K562 (cell line): ENCODE results near the gene CACNA1I. TPM values are rescaled to one million over a fixed set of nuclear protein-coding genes. Genes with fewer than 3 reads are reported as not detected.
"Not testable (repeated sequence)": the region's sequence is repeated elsewhere in the genome, so short reads cannot be mapped to it uniquely, and the experiment has no call there.

ENCODE experiments used
- ATAC-seq: fragments of 200-7000 bp; cut with Tn5 transposase; 3 replicates; pipeline ENCODE4 v1.9.1; 2020; ENCODE audit warnings: moderate library complexity
- BruUV-seq: library from RNA; stranded (reverse); fragments of 400-500 nt; replicated peaks from 2 replicates; lab custom pipeline; 2021; lab: Mats Ljungman, UMichigan
- CTCF ChIA-PET: fragments of 300-600 bp; formaldehyde crosslinking; extraction: SDS; loops from one replicate; lab custom pipeline; 2021; ENCODE audit warnings: low intra/inter-chr PET ratio; lab: Yijun Ruan, JAX
- POLR2A ChIA-PET: fragments of 300-600, 350-650 bp; sonication (Branson Sonifier 250); formaldehyde crosslinking; extraction: SDS; loops from one replicate; lab custom pipeline; 2021; ENCODE audit warnings: antibody characterized with exemption, inconsistent platforms; lab: Yijun Ruan, JAX
- DNase-seq, 4 experiments: peaks; one replicate each; pipeline versions ENCODE4 v3.0.0 to v3.0.0-alpha.2; 2011 to 2018; ENCODE audit warnings: low spot score in 3 of 4, mixed read lengths in 3 of 4; ENCODE audit errors: extremely low read depth in 1 of 4
- FAIRE-seq: peaks from 2 replicates; lab custom pipeline; 2011; peaks lifted over from hg19 to GRCh38; lab: Jason Lieb, UNC
- H2AFZ ChIP-seq: 2 replicates; pipeline ENCODE4 v1.6.0; 2011; ENCODE audit warnings: low read depth, low read length, control low read depth, inconsistent platforms
- H3K27ac ChIP-seq: fragments of 200-600 bp; 3 replicates; pipeline ENCODE4 v1.8.0; 2011; ENCODE audit warnings: low read depth, mild to moderate bottlenecking, control low read depth, inconsistent platforms, low read length, moderate library complexity, mixed read lengths; ENCODE audit errors: extremely low read depth
- H3K27me3 ChIP-seq, 2 experiments: fragments of 300-600 bp in 1 of 2; 2 replicates in 1 of 2; 3 replicates in 1 of 2; pipeline versions ENCODE4 v1.6.0 to v1.8.0; 2011; ENCODE audit warnings: inconsistent platforms in 2 of 2, low read length in 2 of 2, mild to moderate bottlenecking in 1 of 2, mixed read lengths in 1 of 2, moderate library complexity in 1 of 2; ENCODE audit not compliant: control insufficient read depth in 2 of 2, insufficient read depth in 2 of 2
- H3K36me3 ChIP-seq: fragments of 300-600 bp; 3 replicates; pipeline ENCODE4 v1.8.0; 2011; ENCODE audit warnings: mild to moderate bottlenecking, low read length, inconsistent platforms; ENCODE audit not compliant: control insufficient read depth, insufficient read depth
- H3K4me1 ChIP-seq, 2 experiments: fragments of 200-600 bp in 1 of 2; replicated peaks in 1 of 2; 2 replicates in 1 of 2; 3 replicates in 1 of 2; pipeline versions ENCODE4 v1.5.1 to v1.8.0; 2011; ENCODE audit warnings: inconsistent platforms in 2 of 2, low read length in 2 of 2, mild to moderate bottlenecking in 1 of 2, mixed read lengths in 1 of 2, moderate library complexity in 1 of 2; ENCODE audit not compliant: control insufficient read depth in 2 of 2, insufficient read depth in 2 of 2
- H3K4me2 ChIP-seq: 2 replicates; pipeline ENCODE4 v1.6.1; 2011; ENCODE audit warnings: low read length, control low read depth, inconsistent platforms, mixed read lengths; ENCODE audit not compliant: insufficient read depth
- H3K4me3 ChIP-seq: fragments of 200-600 bp; sonication (generic), shearing (Covaris generic); 2 replicates; pipeline ENCODE4 v1.5.1; 2016; ENCODE audit warnings: control low read depth, inconsistent platforms
- H3K79me2 ChIP-seq: fragments of 200-600 bp; 3 replicates; pipeline ENCODE4 v1.8.0; 2011; ENCODE audit warnings: low read length, inconsistent platforms; ENCODE audit not compliant: control insufficient read depth, insufficient read depth
- H3K9ac ChIP-seq, 2 experiments: 2 replicates each; pipeline versions ENCODE4 v1.6.0 to v1.6.1; 2011; ENCODE audit warnings: low read depth in 2 of 2, low read length in 2 of 2, control low read depth in 1 of 2, inconsistent platforms in 1 of 2, mild to moderate bottlenecking in 1 of 2, mixed read lengths in 1 of 2; ENCODE audit not compliant: insufficient read depth in 1 of 2
- H3K9me1 ChIP-seq: one replicate; pipeline ENCODE4 v1.6.0; 2011; ENCODE audit warnings: inconsistent platforms, mild to moderate bottlenecking, low read length, moderate library complexity; ENCODE audit not compliant: control insufficient read depth, insufficient read depth
- H3K9me3 ChIP-seq: replicated peaks from 2 replicates; pipeline ENCODE4 v1.5.1; 2011; ENCODE audit warnings: low read depth, low read length, inconsistent platforms; ENCODE audit not compliant: control insufficient read depth, insufficient read depth
- H4K20me1 ChIP-seq: replicated peaks from 2 replicates; pipeline ENCODE4 v1.6.1; 2011; ENCODE audit warnings: low read length, inconsistent platforms, mixed read lengths; ENCODE audit not compliant: control insufficient read depth, insufficient read depth
- CXXC5 ChIP-seq: fragments of 250-450 bp; sonication (Bioruptor Pico); IDR thresholded peaks from 2 replicates; pipeline ENCODE4 v1.8.0; 2022; ENCODE audit warnings: inconsistent platforms, mild to moderate bottlenecking, moderate library complexity
- DIDO1 ChIP-seq: fragments of 450-650 bp; IDR thresholded peaks from 2 replicates; pipeline ENCODE4 v1.6.1; 2016; ENCODE audit warnings: low read depth, missing biosample characterization, missing genetic modification characterization
- FOS ChIP-seq: IDR thresholded peaks from 3 replicates; pipeline ENCODE4 v1.6.1; 2011; ENCODE audit not compliant: insufficient read length; ENCODE audit errors: extremely low read depth
- ILF3 ChIP-seq: fragments of 450-650 bp; IDR thresholded peaks from 2 replicates; pipeline ENCODE4 v1.6.1; 2018; ENCODE audit warnings: antibody characterized with exemption, mild to moderate bottlenecking, moderate library complexity, borderline replicate concordance
- MED1 ChIP-seq: sonication (generic); formaldehyde crosslinking; IDR thresholded peaks from 2 replicates; pipeline ENCODE4 v1.8.1; 2023; ENCODE audit warnings: missing genetic modification reagents, borderline replicate concordance
- NUFIP1 ChIP-seq: fragments of 450-650 bp; IDR thresholded peaks from 2 replicates; pipeline ENCODE4 v1.6.1; 2018; ENCODE audit not compliant: partially characterized antibody
- ZNF146 ChIP-seq: IDR thresholded peaks from one replicate; pipeline ENCODE4 v1.6.1; 2018; ENCODE audit warnings: missing compliant biosample characterization; ENCODE audit not compliant: unreplicated experiment
- WGBS: fragments of 100-300 bp; shearing (Covaris generic); methylation state at CpG from one replicate; pipeline ENCODE4 v1.1.6; 2016; ENCODE audit warnings: low coverage, mixed read lengths; ENCODE audit not compliant: insufficient coverage; ENCODE audit errors: missing lambda C conversion rate; 5-methylcytosine and 5-hydroxymethylcytosine counted together
- in situ Hi-C: fragments of 300-500 bp; cut with MboI; formaldehyde crosslinking; loops from 4 replicates; pipeline ENCODE4 v1.15.0; 2018; ENCODE audit warnings: inconsistent platforms, mixed read lengths
- intact Hi-C: fragments of 100-400 bp; cut with micrococcal nuclease; formaldehyde crosslinking; loops from 2 replicates; pipeline ENCODE4 v1.14.2; 2022
- polyA plus RNA-seq, 8 experiments: library from polyadenylated mRNA; depleted of rRNA in 4 of 8; stranded (reverse) in 5 of 8; unstranded in 3 of 8; fragments of >200 nt; fragmentation: Nextera tagmentation in 2 of 8; fragmentation: Illumina TruSeq in 1 of 8; extraction: Ambion mirVana in 2 of 8; extraction: Trizol in 1 of 8; gene quantifications; 2 replicates each; pipeline versions ENCODE4 v1.2.1 to v1.2.3, GENCODE V29; 2011 to 2014; ENCODE audit warnings: inconsistent platforms in 1 of 8, missing spikeins in 1 of 8
- total RNA-seq, 7 experiments: library from RNA; depleted of rRNA in 6 of 7; stranded (reverse); fragments of >200 nt in 6 of 7; fragmentation: Illumina TruSeq in 2 of 7; extraction: Trizol in 2 of 7; gene quantifications; 2 replicates each; pipeline versions ENCODE4 v1.2.1 to v1.2.3, GENCODE V29; 2011 to 2021; ENCODE audit warnings: low replicate concordance in 1 of 7

The CACNA1I gene
- total and polyA plus RNA-seq, 9 of the 15 experiments (the other 6 are each of a cell fraction or from before 2014, with no cell fraction given): 0.01 to 0.79 (median 0.32) TPM; not detected in 1

DNA sequence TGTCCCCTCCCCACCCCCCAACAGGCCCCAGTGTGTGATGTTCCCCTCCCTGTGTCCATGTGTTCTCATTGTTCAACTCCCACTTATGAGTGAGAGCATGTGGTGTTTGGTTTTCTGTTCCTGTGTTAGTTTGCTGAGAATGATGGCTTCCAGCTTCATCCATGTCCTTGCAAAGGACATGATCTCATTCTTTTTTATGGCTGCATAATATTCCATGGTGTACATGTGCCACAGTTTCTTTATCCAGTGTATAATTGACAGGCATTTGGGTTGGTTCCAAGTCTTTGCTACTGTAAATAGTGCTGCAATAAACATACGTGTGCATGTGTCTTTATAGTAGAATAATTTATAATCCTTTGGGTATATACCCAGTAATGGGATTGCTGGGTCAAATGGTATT lies 163.5 kb downstream of the CACNA1I start:
- H3K4me2 ChIP-seq, BruUV-seq, intact Hi-C loops, H3K79me2 ChIP-seq, CTCF ChIA-PET, FAIRE-seq, H3K9me1 ChIP-seq, H3K27ac ChIP-seq, in situ Hi-C loops, DNase-seq, H4K20me1 ChIP-seq, H3K9me3 ChIP-seq, H2AFZ ChIP-seq, H3K4me3 ChIP-seq, H3K27me3 ChIP-seq, H3K9ac ChIP-seq, H3K4me1 ChIP-seq, POLR2A ChIA-PET, H3K36me3 ChIP-seq, ATAC-seq: not testable (repeated sequence)
- WGBS: 45% methylated on average over 1 of the region's 1 CpG
- peak; percentile 50 for TF ChIP-seq ZNF146 (CRISPR knock-in tag)

GRCh38 chr22:39734866-39735265 lies 164.3 kb downstream of the CACNA1I start:
- no peaks in the 10 kb centered on the region for H3K79me2 ChIP-seq
- no peak overlapping the region for H2AFZ ChIP-seq
- ChIA-PET POLR2A (no interaction called here), CTCF (no interaction called here)
- no peak for DNase-seq
- H4K20me1 ChIP-seq: no peaks in the 10 kb centered on the region
- H3K9me1 ChIP-seq: no peaks in the 10 kb centered on the region
- TF ChIP-seq FOS (no peak), CXXC5 (CRISPR knock-in tag) (no peak), DIDO1 (tag) (no peak), NUFIP1 (no peak), MED1 (no peak), ILF3 (no peak)
- no peak overlapping the region for H3K4me2 ChIP-seq
- intact Hi-C loops: no loop called here
- no peak for FAIRE-seq
- H3K27me3 ChIP-seq: no peaks in the 10 kb centered on the region
- BruUV-seq: no TSS peak
- in situ Hi-C loops: no loop called here
- H3K36me3 ChIP-seq: no peaks in the 10 kb centered on the region
- ATAC-seq: no peak
- WGBS: 62% methylated on average over 5 of the region's 5 CpGs
- H3K9me3 ChIP-seq: peaks cover 5% of the 10 kb centered on the region; the same call in 1 of the 2 replicates
- no peak overlapping the region for H3K27ac ChIP-seq
- peaks cover 3 to 10% of the 10 kb centered on the region in 2 experiments; a peak in 2 of 5 replicates for H3K4me1 ChIP-seq
- no peak overlapping the region for H3K9ac ChIP-seq
- H3K4me3 ChIP-seq: no peak overlapping the region
